ENCODE results near the gene RBM20.

- TF ChIP-seq ZNF274 (IDR thresholded peaks at IDR 0.05; ENCODE audit: low read depth, low read length): no peak
- no peak for TF ChIP-seq YY1 (IDR thresholded peaks at IDR 0.05; ENCODE audit: insufficient read depth, insufficient read length)
- no peak for TF ChIP-seq SUZ12 (IDR thresholded peaks at IDR 0.05; ENCODE audit: extremely low read depth, insufficient read depth, insufficient read length)
Measured at GRCh38 chr10:110843796-110844616, 199.9 kb downstream of the RBM20 start.

All from NT2/D1 (cell line).